B cell (primary cell): ENCODE data around the gene NMUR1. TPM values are rescaled to one million over a fixed set of nuclear protein-coding genes. Genes with fewer than 3 reads are reported as not detected.

ENCODE experiments used
- ATAC-seq: fragments of 200-7000 bp; cut with Tn5 transposase; one replicate; pipeline ENCODE4 v1.10.0; 2021; ENCODE audit warnings: low read depth, mild to moderate bottlenecking, moderate number of reproducible peaks, moderate library complexity
- CTCF ChIA-PET: fragments of 350-600 bp; sonication (Branson Sonifier 250); formaldehyde crosslinking; loops from one replicate; lab custom pipeline; 2021; ENCODE audit warnings: antibody characterized with exemption, inconsistent platforms; lab: Charles Lee
- POLR2A ChIA-PET: fragments of 350-600 bp; sonication (Branson Sonifier 250); formaldehyde crosslinking; loops from one replicate; lab custom pipeline; 2021; ENCODE audit warnings: antibody characterized with exemption; lab: Charles Lee
- DNase-seq: peaks from one replicate; pipeline ENCODE4 v3.0.0; 2013
- H2AFZ ChIP-seq: 2 replicates; pipeline ENCODE4 v1.6.1; 2012; ENCODE audit warnings: mild to moderate bottlenecking, low read depth, low read length; ENCODE audit not compliant: insufficient read depth, poor library complexity, severe bottlenecking
- H3K27ac ChIP-seq, 2 donors: 1 replicate in 1 of 2; 2 replicates in 1 of 2; pipeline ENCODE4 v1.5.1; 2012 to 2013; ENCODE audit warnings: low read length in 2 of 2, mild to moderate bottlenecking in 2 of 2, moderate library complexity in 1 of 2
- H3K27me3 ChIP-seq, 4 experiments: fragments of 200-600 bp in 1 of 4; sonication (generic) in 1 of 4; replicated peaks in 1 of 4; 1 replicate in 2 of 4; 2 replicates in 2 of 4; pipeline versions ENCODE4 v1.6.1 to v1.7.0; 2013 to 2016; ENCODE audit warnings: low read length in 3 of 4, mild to moderate bottlenecking in 2 of 4, mixed read lengths in 1 of 4, moderate library complexity in 1 of 4; ENCODE audit not compliant: insufficient read depth in 4 of 4, control insufficient read depth in 3 of 4; ENCODE audit errors: control extremely low read depth in 1 of 4
- H3K36me3 ChIP-seq, 2 experiments: replicated peaks in 1 of 2; 1 replicate in 1 of 2; 2 replicates in 1 of 2; pipeline versions ENCODE4 v1.6.1 to v1.7.1; 2013; ENCODE audit warnings: low read length in 1 of 2; ENCODE audit not compliant: insufficient read depth in 2 of 2, control insufficient read depth in 1 of 2; ENCODE audit errors: control extremely low read depth in 1 of 2, extremely low read depth in 1 of 2
- H3K4me1 ChIP-seq, 2 donors: fragments of 200-600 bp in 1 of 2; sonication (generic) in 1 of 2; 1 replicate in 1 of 2; 2 replicates in 1 of 2; pipeline versions ENCODE4 v1.5.1 to v1.6.1; 2013 to 2017; ENCODE audit warnings: low read length in 2 of 2; ENCODE audit not compliant: control insufficient read depth in 2 of 2, insufficient read depth in 2 of 2
- H3K4me2 ChIP-seq: replicated peaks from 2 replicates; pipeline ENCODE3; 2012; ENCODE audit warnings: mild to moderate bottlenecking, low read depth, low read length; ENCODE audit not compliant: poor library complexity, severe bottlenecking
- H3K4me3 ChIP-seq, 5 experiments: fragments of 200-600 bp in 1 of 5; sonication (generic) in 1 of 5; 1 replicate in 3 of 5; 2 replicates in 2 of 5; pipeline versions ENCODE4 v1.5.1 to v1.7.0; 2011 to 2016; ENCODE audit warnings: low read length in 4 of 5, mild to moderate bottlenecking in 4 of 5, low read depth in 2 of 5, control low read depth in 1 of 5, moderate library complexity in 1 of 5; ENCODE audit not compliant: insufficient read depth in 1 of 5; ENCODE audit errors: control extremely low read depth in 1 of 5, extremely low read depth in 1 of 5
- H3K79me2 ChIP-seq: fragments of 200-600 bp; sonication (generic); one replicate; pipeline ENCODE4 v1.6.0; 2016; ENCODE audit warnings: low read length; ENCODE audit not compliant: control insufficient read depth, insufficient read depth
- H3K9ac ChIP-seq: fragments of 200-600 bp; sonication (generic); 2 replicates; pipeline ENCODE4 v1.6.1; 2017; ENCODE audit warnings: mild to moderate bottlenecking, low read length, moderate library complexity
- H3K9me3 ChIP-seq, 3 donors: one replicate each; pipeline versions ENCODE4 v1.6.1 to v1.7.1; 2013; ENCODE audit warnings: low read length in 2 of 3; ENCODE audit not compliant: control insufficient read depth in 2 of 3, insufficient read depth in 1 of 3; ENCODE audit errors: control extremely low read depth in 1 of 3
- H4K20me1 ChIP-seq: 2 replicates; pipeline ENCODE4 v1.6.0; 2012; ENCODE audit warnings: mild to moderate bottlenecking, low read length; ENCODE audit not compliant: insufficient read depth, control insufficient read depth, poor library complexity, severe bottlenecking
- H3K27ac Mint-ChIP-seq: one replicate; pipeline ENCODE4 v1.8.0; 2021; ENCODE audit warnings: mixed read lengths
- H3K27me3 Mint-ChIP-seq: one replicate; pipeline ENCODE4 v1.8.0; 2021; ENCODE audit warnings: mixed read lengths
- H3K4me1 Mint-ChIP-seq: one replicate; pipeline ENCODE4 v1.8.0; 2021; ENCODE audit warnings: mixed read lengths
- H3K4me3 Mint-ChIP-seq: one replicate; pipeline ENCODE4 v1.8.0; 2021; ENCODE audit warnings: mixed read lengths
- H3K9me3 Mint-ChIP-seq: one replicate; pipeline ENCODE4 v1.8.0; 2022; ENCODE audit warnings: mixed read lengths; ENCODE audit not compliant: insufficient read depth
- EZH2 ChIP-seq: IDR thresholded peaks from 2 replicates; pipeline ENCODE4 v1.6.1; 2012; ENCODE audit warnings: borderline replicate concordance, low read depth, mild to moderate bottlenecking, moderate library complexity, low read length; ENCODE audit not compliant: insufficient read depth, poor library complexity, severe bottlenecking
- WGBS: methylation state at CpG from one replicate; pipeline ENCODE4 v1.1.5; 2013; ENCODE audit warnings: missing lambda C conversion rate; ENCODE audit not compliant: insufficient coverage; 5-methylcytosine and 5-hydroxymethylcytosine counted together
- intact Hi-C: fragments of 100-400 bp; cut with micrococcal nuclease; formaldehyde crosslinking; loops from one replicate; pipeline ENCODE4 v1.10.0; 2022
- polyA plus RNA-seq: library from polyadenylated mRNA; depleted of rRNA; stranded (reverse); fragments of >200 nt; gene quantifications from 2 replicates; pipeline ENCODE4 v1.2.3, GENCODE V29; 2012
- total RNA-seq, 2 donors: library from RNA; stranded (reverse); fragments of 120-200 nt in 1 of 2; gene quantifications; 1 replicate in 1 of 2; 2 replicates in 1 of 2; pipeline versions ENCODE4 v1.2.3 to v1.2.4, GENCODE V29; 2013 to 2022
- TF ChIP-seq, protein P1 (sequence below): fragments of 200-600 bp; IDR thresholded peaks from one replicate; pipeline ENCODE4 v1.8.0; 2022; ENCODE audit warnings: antibody characterized with exemption, mild to moderate bottlenecking

NMUR1 gene
- total and polyA plus RNA-seq, 2 donors (not counting 1 experiment from before 2014, with no cell fraction given): 0.09 to 0.10 TPM

DNA sequence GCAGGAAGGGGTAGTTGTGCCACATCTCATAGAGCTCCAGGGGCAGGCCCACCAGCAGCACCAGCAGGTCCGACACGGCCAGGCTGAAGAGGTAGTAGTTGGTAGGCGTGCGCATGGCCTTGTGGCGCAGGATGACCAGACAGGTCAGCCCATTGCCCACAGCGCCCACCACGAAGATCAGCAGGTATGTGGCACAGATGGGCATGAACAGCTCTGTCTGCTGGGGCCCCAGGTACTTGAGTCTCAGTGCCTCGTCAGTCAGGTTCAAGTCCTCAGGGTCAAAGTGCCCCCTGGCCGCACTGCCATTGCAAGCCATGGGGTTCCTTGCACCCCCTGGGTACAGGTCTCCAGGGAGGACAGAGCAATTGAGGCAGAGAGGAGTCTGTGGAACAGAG is 1.6 kb downstream of the NMUR1 start:
- WGBS: 92% methylated on average over 9 of the region's 9 CpGs
- Histone ChIP-seq H3K27ac (no peak overlapping the region), H2AFZ (no peak overlapping the region), H4K20me1 (no peaks in the 10 kb centered on the region), H3K9me3 (peaks cover 0 to 12% (median 0%) of the 10 kb centered on the region in 3 donors), H3K4me2 (no peak overlapping the region), H3K27me3 (peaks cover 0 to 28% (median 8%) of the 10 kb centered on the region in 4 experiments), H3K9ac (no peak overlapping the region), H3K36me3 (no peaks in the 10 kb centered on the region), H3K4me1 (peaks cover 14 to 20% of the 10 kb centered on the region in 2 donors), H3K79me2 (no peaks in the 10 kb centered on the region), H3K4me3 (no peak overlapping the region)
- H3K4me1 Mint-ChIP-seq: peaks cover 14% of the 10 kb centered on the region
- H3K27me3 Mint-ChIP-seq: peaks cover 32% of the 10 kb centered on the region
- no peaks in the 10 kb centered on the region for H3K9me3 Mint-ChIP-seq
- H3K27ac Mint-ChIP-seq: no peak overlapping the region
- intact Hi-C loops: no loop called here
- DNase-seq (no peak), ATAC-seq (no peak)
- CTCF ChIA-PET: interaction anchor here (0.8 to 1.3 kb wide), 5 partner anchors 22 to 65 kb away, joined by 3 to 7 read pairs (median 3); partner anchors contain the start of gene NCL
- POLR2A ChIA-PET: interaction anchor here (0.7 kb wide), 1 partner anchor 35 kb away, joined by 4 read pairs; no protein-coding TSS in a partner anchor
- H3K4me3 Mint-ChIP-seq: no peak overlapping the region
- TF ChIP-seq, protein P1, sequence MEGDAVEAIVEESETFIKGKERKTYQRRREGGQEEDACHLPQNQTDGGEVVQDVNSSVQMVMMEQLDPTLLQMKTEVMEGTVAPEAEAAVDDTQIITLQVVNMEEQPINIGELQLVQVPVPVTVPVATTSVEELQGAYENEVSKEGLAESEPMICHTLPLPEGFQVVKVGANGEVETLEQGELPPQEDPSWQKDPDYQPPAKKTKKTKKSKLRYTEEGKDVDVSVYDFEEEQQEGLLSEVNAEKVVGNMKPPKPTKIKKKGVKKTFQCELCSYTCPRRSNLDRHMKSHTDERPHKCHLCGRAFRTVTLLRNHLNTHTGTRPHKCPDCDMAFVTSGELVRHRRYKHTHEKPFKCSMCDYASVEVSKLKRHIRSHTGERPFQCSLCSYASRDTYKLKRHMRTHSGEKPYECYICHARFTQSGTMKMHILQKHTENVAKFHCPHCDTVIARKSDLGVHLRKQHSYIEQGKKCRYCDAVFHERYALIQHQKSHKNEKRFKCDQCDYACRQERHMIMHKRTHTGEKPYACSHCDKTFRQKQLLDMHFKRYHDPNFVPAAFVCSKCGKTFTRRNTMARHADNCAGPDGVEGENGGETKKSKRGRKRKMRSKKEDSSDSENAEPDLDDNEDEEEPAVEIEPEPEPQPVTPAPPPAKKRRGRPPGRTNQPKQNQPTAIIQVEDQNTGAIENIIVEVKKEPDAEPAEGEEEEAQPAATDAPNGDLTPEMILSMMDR: no peak
- TF ChIP-seq EZH2: no peak

DNA sequence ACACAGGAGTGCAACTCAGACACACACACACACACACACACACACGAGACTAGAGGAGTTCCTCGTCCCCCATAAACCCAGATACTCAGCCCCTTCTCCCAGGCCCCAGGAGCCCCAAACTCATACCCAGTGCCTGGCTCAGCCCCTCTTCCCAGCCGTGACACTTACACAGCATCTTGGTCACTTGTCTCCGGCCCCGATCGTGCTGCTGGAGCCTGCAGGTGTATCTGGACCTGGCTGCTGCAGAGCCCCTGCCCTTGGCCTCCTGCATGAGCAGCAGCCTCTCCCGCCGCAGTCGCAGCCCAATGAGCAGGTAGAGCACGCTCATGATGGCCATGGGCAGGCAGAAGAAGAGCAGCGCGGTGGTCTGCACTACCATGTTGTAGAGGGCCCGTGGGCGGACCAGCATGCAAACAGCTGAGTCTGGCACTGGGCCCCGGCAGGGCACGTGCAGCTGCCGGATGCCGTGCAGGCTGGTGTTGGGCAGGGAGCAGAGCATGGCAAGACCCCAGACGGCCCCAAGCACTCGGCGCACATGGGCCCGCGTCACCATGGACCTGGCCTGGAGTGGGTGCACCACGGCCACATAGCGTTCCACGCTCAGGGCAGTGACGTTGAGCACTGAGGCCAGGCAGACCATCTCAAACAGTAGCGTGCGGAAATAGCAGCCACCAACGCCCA is 2.1 kb downstream of the NMUR1 start:
- Histone ChIP-seq H3K79me2 (no peaks in the 10 kb centered on the region), H3K4me1 (peaks cover 14 to 20% of the 10 kb centered on the region in 2 donors), H3K9ac (no peak overlapping the region), H3K27ac (no peak overlapping the region), H3K27me3 (peaks cover 0 to 28% (median 8%) of the 10 kb centered on the region in 4 experiments), H3K4me2 (no peak overlapping the region), H2AFZ (no peak overlapping the region), H3K4me3 (no peak overlapping the region), H3K9me3 (peaks cover 0 to 12% (median 0%) of the 10 kb centered on the region in 3 donors), H3K36me3 (no peaks in the 10 kb centered on the region), H4K20me1 (no peaks in the 10 kb centered on the region)
- peaks cover 32% of the 10 kb centered on the region for H3K27me3 Mint-ChIP-seq
- peaks cover 14% of the 10 kb centered on the region for H3K4me1 Mint-ChIP-seq
- intact Hi-C loops: no loop called here
- ChIA-PET CTCF (interaction anchor here (0.9 to 1.3 kb wide), 4 partner anchors 23 to 65 kb away, joined by 3 to 7 read pairs (median 4); no protein-coding TSS in a partner anchor), POLR2A (no interaction called here)
- DNase-seq (no peak), ATAC-seq (no peak)
- WGBS: 93% methylated on average over 30 of the region's 30 CpGs
- no peak overlapping the region for H3K4me3 Mint-ChIP-seq
- H3K27ac Mint-ChIP-seq: no peak overlapping the region
- TF ChIP-seq, protein P1: no peak
- TF ChIP-seq EZH2: no peak
- H3K9me3 Mint-ChIP-seq: no peaks in the 10 kb centered on the region
